Measurements from ENCODE around the gene WNT1.

Gene WNT1

DNA sequence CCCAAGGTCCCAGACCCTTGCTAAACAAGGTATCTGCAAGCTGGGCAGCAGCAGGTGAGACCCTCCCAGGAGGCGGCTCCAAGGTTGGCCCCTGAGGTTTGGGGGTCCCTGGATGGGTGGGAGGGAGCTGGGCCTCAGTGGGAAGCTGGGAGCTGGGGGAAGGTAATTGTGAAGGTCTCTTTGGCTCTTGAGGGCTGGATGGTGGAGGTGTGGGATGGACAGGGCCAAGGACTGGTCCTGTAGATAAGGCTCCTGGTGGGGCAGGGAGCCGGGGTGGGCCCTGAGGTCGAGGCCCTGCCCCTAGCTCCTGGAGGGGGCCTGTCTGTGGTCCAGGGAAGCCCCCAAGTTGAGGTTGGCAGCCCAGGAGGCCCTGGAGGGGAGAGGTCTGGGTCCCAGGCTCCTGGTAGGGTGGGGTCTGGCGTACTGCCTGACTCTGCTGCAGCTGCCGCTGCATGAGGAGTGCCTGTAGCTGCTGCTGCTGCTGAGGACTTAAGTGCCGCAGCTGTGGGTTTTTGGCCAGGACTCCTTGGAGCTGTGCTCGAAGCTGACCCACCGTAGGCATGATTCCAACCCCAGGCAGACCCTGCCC, 53.5 kb downstream of the WNT1 start:
- CTCF ChIA-PET = interaction anchor here (0.6 to 2.1 kb wide), 3 partner anchors 12 to 1265 kb away, joined by 3 to 8 read pairs (median 4); no protein-coding TSS in a partner anchor
- TF ChIP-seq, protein P1, sequence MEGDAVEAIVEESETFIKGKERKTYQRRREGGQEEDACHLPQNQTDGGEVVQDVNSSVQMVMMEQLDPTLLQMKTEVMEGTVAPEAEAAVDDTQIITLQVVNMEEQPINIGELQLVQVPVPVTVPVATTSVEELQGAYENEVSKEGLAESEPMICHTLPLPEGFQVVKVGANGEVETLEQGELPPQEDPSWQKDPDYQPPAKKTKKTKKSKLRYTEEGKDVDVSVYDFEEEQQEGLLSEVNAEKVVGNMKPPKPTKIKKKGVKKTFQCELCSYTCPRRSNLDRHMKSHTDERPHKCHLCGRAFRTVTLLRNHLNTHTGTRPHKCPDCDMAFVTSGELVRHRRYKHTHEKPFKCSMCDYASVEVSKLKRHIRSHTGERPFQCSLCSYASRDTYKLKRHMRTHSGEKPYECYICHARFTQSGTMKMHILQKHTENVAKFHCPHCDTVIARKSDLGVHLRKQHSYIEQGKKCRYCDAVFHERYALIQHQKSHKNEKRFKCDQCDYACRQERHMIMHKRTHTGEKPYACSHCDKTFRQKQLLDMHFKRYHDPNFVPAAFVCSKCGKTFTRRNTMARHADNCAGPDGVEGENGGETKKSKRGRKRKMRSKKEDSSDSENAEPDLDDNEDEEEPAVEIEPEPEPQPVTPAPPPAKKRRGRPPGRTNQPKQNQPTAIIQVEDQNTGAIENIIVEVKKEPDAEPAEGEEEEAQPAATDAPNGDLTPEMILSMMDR (conservative IDR thresholded peaks at IDR 0.05; ENCODE audit: low read depth) = no peak
- no peak for DNase-seq (ENCODE audit: low spot score)
- POLR2A ChIA-PET (ENCODE audit: low non-redundant PET) = interaction anchor here (0.6 kb wide), 1 partner anchor 40 kb away, joined by 3 read pairs; no protein-coding TSS in a partner anchor
- H3K27ac ChIP-seq = no peak overlapping the region

Measured in RWPE1 (cell line).